HG03342 (cell line): ENCODE results near the gene GRK6.
"Not testable (repeated sequence)": the region's sequence is repeated elsewhere in the genome, so short reads cannot be mapped to it uniquely, and the experiment has no call there.

Experiments
- ATAC-seq: cut with Tn5 transposase; IDR thresholded peaks from one replicate; pipeline ENCODE4 v1.9.1; 2021; ENCODE audit warnings: mild to moderate bottlenecking, moderate library complexity; ENCODE audit not compliant: unreplicated experiment

GRK6 gene

DNA sequence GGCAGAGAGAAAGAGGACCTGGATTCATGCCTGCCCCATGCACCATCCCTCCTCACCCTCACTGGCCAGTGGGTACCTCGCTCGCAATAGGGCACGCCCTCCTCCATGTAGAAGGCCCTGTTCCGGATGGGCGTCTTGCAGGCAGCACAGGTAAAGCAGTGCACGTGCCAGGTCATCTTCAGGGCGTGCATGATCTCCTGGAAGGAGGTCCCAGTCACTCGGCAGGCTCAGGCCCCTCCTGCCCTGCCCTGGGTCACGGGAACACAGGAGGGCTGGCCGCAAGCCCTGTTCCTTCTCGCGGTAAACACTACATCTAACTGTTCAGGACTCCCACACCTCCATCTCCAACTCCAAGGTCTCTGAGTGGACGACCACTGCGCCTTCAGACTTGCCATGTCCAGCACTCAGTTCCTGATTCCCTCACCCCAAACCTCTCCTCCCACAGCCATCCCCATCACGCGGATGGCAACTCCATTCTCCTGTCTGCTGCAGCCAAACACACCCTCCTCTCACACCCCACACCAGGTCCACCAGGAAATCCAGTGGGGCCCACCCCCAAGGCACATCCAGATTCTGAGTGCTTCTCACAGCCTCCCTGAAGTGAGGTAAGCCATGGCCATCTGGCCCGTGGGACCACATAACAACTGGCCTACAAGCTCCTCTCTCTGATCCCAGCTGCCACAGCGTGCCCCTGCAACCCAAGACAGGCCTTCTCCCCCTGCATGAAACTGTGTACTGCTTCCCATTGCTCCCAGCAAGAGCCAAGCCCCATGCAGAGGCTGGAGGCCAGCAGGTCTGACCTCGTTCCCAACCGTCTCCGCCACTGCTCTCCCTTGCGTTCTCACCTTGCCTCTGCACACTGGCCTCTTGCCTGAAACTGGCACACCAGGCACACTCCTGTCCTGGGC is 57.8 kb downstream of the GRK6 start:
- ATAC-seq: no peak

DNA sequence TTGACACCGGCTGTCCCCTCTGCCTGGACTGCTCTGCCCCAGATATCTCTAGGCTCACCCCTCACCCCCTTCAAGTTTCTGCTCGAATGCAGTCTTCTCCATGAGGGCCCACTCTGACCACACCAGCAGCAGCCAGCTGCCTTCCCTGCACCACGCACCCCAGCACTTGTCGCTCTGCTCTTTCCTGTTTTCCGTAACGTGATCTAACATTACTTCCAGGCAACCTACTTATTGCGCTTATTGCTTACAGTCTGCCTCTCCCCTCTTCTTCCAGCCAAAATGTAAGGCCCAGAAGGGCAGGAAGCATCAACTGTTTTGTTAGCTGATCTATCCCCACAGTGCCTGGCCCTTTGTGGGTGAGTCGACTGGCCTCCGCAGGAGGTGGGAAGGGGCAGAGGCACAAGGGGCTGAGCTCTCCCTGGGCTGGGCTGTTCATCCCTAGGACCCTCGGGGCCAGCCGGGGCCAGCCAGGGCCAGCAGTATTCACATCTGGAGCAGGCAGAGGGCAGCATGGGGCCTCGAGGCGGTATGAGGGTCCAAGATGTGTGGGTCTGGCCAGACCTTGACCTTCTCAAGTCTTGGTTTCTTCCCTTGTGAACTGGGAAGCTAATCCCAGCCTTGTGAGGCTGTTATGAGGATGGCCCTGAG is 58.5 kb downstream of the GRK6 start:
- no peak for ATAC-seq

GRCh38 chr5:177485753-177486152 is 59.3 kb downstream of the GRK6 start:
- not testable (repeated sequence) for ATAC-seq

DNA sequence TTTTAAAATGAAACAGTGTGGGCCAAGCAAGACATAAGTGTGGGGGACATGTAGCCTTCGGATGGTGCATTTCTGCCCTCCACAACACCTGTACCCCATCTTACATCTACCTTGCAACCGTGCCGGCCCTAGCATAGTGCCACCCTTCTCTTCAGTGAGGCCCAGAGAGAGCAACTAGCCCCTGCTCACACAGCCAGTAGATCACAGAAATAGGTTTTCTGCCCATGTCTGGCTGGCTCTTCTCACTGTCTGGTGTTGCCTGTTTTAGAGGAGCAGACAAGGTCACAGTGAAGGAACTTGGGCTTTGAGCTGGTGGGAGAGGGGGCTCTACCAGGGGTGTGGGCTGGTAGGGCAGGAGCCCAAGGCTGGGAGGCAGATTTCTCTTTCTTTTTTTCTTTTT is 59.8 kb downstream of the GRK6 start:
- no peak for ATAC-seq

DNA sequence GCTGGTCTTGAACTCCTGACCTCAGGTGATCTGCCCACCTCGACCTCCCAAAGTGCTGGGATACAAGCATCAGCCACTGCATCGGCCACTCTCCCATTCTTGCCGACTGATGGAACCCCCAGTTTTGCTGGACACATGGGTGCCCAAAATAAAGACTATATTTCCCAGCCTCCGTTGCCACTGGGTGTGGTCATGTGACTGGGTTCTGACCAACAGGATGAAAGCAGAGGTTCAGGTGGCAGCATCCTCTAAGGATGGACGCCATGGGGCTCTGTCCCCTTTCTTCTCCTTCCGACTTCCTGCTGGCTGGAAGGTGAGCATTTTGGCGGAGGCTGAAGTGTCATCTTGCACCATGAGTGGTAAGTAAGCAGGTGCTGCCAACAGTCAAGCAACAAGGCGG is 60.7 kb downstream of the GRK6 start:
- no peak for ATAC-seq

GRCh38 chr5:177487975-177488374 is 61.5 kb downstream of the GRK6 start:
- no peak for ATAC-seq

DNA sequence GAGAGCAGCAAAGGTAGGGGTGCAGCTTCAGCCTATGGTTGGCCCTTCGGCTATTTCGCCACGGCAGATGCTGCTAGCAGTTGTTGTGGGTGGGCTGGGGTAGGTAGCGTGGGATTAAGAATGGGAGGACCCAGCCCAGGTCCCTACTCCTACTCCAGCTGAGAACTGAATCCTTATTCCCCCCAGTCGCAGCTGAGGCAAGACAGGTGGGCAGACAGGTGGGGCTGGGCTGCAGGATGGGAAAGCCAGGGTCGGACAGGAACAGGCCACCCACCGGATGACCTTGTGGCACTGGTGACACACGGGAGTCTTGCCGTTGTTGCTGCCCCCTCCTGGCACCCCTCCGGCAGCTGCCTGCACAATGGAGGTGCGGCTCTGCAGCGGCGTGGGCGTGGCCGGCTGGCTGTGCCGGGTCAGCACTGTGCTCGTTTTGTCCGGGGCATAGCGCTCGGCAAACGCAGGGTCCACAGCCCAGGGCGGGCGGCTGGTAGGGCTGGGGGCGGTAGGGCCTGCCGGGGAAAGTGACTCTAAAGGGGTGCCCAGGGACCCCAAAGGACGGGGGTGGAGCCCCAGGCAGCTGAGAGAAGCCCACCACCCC is 62.7 kb downstream of the GRK6 start:
- ATAC-seq: no peak

DNA sequence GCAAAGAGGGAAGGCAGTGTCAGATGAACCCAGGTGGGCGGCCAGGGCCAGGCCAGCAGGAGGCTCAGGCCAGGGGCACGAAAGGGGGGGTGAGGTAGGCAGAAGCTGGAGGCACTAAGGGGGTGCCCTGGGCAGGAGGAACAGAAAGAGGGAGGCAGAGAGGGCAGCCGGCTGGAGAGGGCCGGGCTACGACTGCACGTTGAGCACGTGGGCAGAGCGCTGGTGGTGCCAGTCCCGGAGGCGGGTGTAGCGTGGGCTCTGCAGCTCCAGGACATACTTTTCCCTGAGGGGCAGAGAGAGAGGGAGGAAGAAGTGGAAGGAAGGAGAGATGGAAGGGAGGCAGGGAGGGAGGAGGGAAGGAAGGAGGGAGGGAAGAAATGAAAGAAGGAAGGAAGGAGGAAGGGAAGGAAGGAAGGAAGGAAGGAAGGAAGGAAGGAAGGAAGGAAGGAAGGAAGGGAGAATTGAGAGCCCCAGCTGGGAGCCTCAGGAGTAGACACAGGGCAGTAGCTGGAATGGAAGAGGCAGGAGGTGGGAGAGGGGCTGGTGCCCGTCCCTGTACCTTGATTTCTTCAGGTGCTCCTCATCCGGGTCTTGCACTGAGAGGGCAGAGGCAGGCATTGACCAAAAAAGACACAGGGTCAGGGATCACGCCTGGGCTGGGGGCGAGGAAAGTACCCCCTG is 64.0 kb downstream of the GRK6 start:
- no peak for ATAC-seq

DNA sequence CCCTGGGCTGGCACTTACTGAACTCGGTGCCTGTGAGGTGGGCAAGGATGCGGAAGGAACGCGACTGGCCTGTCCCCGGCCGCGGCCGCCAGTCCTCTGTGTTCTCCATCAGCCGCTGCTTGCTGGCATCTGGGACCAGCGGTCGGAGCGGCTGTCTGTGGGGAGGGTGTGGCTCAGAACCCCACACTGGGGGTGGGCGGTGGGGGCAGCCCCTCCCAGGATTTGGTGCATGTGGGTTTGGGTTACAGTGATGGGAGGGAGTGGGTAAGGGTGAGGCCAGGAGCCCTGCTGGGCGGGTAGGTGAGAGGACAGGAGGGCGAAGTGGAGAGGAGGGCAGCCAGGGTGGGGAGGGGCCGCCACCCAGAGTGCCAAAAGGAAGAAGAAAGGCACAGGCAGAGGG is 64.5 kb downstream of the GRK6 start:
- no peak for ATAC-seq

GRCh38 chr5:177491429-177491945 is 65.0 kb downstream of the GRK6 start:
- no peak for ATAC-seq

DNA sequence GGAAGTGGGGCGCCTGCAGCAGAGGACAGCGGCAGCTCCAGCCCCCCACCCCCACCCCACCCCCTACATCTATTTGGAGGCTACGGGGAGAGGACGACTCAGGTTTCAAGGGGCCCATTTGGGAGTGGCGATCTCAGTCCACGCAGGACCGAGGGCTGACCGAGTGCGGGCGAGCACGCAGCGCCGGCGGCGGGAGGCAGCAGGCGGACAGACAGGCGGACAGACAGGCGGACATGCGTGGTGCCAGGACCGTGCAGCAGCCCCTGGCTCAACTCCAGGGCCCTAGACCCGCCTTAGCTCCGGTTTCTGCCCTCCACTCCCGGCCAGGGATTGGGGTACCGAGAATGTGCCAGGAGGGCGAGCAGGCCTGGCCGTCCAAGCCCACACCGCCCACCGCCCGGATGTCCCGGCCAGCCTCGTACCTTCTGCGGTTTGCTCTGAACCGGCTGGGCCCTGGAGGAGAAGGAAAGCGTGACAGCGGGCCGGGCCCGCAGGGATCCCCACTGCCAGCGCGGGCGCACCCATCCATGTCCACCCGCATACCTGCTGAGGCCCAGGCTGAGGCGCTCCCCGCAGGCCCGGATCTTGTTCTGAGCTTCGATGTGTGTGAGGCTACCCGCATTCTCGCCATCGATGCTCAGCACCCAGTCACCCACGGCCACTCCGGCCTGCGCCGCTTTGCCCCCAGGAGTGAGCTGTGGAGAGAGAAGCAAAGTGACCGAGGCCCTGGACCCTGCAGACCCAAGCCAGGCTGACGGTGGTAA is 65.7 kb downstream of the GRK6 start:
- no peak for ATAC-seq
